Measurements from ENCODE around the gene SH3D21. TPM values are rescaled to one million over a fixed set of nuclear protein-coding genes. Genes with fewer than 3 reads are reported as not detected.

The SH3D21 gene
- total RNA-seq, 1 donor from 2014 or later, result 1.3 TPM

GRCh38 chr1:36300526-36300925, 5.6 kb upstream of the SH3D21 start:
- no peak for DNase-seq
- no peak for ATAC-seq (ENCODE audit: poor library complexity)
- intact Hi-C loops (cut with DNase I), result no loop called here

DNA sequence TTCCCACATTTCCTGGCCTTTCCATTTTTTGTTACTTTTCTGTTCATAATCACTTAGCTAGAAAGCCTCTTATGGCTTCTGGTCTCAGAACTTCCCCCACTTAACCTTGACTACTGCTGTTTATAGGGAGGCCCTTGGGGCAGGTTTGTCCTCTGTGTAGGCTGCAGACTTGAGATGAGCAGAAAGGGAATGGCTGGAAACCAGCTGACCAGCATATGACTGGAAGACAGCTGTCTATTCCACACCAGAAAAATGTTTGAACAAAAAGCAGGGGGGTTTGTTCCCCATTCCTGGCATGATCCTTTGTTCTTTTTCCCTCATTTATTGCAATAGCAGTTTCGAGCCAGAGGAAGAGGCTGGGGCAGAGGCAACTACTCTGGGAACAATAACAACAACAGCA, 4.9 kb upstream of the SH3D21 start:
- no peak for ATAC-seq (ENCODE audit: poor library complexity)
- intact Hi-C loops (cut with DNase I), result no loop called here
- DNase-seq, result no peak

DNA sequence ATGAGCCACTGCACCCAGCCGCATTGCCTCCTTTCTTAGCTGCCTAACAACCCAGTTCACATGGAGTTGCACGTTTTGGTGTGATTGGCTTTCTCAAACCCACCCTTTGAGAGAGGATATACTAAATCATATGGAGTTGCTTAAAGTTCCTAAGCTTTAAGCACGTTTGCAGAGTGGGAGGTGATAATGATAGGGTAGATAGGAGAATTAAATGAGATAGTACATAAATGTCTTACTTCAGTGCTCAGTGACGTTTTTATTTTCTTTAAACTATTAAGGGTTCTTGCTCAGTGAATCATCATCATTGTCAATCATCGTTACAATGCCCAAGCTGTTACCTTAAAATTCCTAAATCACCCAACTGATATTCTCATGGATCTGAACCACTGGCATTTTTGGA, 2.9 kb upstream of the SH3D21 start:
- intact Hi-C loops (cut with DNase I), result no loop called here
- DNase-seq (no peak), ATAC-seq (ENCODE audit: poor library complexity) (no peak)

DNA sequence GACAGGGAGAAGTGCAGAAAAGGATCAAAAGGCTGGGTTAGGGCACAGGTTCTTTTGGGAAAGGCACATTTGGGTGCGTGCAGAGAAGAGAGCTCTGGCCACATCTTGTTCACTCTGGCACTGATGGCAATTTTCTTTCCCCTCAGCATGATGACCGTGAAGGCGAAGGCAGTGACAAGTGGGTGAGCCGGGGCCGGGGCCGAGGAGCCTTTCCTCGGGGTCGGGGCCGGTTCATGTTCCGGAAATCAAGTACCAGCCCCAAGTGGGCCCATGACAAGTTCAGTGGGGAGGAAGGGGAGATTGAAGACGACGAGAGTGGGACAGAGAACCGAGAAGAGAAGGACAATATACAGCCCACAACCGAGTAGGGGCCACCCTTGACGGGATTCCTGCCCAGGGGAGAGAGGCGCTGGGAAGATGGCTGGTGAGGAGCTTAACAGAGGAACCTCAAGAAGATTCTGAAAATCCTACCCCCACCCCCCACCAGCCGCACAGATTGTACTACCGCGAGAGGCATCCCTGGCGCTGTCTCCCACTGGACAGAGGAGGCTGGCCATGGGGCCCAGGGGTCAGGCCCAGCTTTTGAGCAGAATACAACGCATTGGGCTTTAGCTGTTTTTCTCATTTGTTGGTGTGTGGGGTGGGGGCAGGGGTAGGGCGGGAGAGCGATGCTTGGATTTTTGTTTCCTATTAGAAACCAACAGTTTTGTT, 2.4 kb upstream of the SH3D21 start:
- ATAC-seq (ENCODE audit: poor library complexity), result no peak
- intact Hi-C loops (cut with DNase I), result no loop called here
- DNase-seq, result no peak

- DNase-seq (no peak), ATAC-seq (ENCODE audit: poor library complexity) (no peak)
- intact Hi-C loops (cut with DNase I), result no loop called here
Measured at GRCh38 chr1:36304521-36304920, 1.6 kb upstream of the SH3D21 start.

- DNase-seq (no peak), ATAC-seq (ENCODE audit: poor library complexity) (no peak)
- intact Hi-C loops (cut with DNase I), result no loop called here
Measured at GRCh38 chr1:36304970-36305914, 926 bp upstream of the SH3D21 start.

DNA sequence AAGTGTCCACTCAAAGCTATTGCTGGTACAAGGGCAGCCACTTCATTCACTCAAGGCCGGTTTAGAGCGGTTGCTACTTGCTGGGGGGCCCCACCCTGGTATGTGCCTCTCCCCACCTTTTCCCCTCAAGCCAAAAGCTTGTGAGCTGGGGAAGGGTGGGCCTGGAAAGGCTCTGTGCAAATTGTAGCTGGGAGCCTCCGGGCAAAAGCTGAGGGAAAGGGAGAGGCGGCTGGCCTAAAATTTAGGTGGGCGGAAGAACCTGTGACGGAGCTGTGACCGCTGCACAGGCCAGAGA, 306 bp upstream of the SH3D21 start:
- ATAC-seq (ENCODE audit: poor library complexity), result no peak
- DNase-seq, result no peak
- intact Hi-C loops (cut with DNase I), result no loop called here

- peak; percentile 96 for DNase-seq
- intact Hi-C loops (cut with DNase I), result no loop called here
- ATAC-seq (ENCODE audit: poor library complexity), result peak; percentile 98
Measured at GRCh38 chr1:36306902-36307456, 811 bp downstream of the SH3D21 start.

- DNase-seq (no peak), ATAC-seq (ENCODE audit: poor library complexity) (no peak)
- intact Hi-C loops (cut with DNase I), result no loop called here
Measured at GRCh38 chr1:36307601-36308330, 1.6 kb downstream of the SH3D21 start.

DNA sequence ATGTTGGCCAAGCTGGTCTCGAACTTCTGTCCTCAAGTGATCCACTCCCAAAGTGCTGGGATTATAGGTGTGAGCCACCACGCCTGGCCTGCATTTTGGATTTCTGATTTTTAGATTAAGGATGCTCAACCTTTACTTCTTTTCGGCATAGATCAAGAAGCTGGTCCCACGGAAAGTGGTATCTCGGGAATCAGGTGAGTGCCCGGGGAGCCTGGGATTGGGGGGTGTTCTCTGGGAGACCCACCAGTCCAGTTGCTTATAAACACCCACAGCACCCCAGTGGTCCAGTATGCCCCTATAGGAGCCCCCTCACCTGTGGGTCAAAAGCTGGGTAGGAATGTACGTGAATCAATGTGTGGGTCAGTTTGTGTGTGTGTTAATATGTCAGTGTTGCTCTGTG, 3.2 kb downstream of the SH3D21 start:
- intact Hi-C loops (cut with DNase I), result no loop called here
- no peak for ATAC-seq (ENCODE audit: poor library complexity)

GRCh38 chr1:36320291-36320761, 14.2 kb downstream of the SH3D21 start:
- ATAC-seq (ENCODE audit: poor library complexity) (no peak), DNase-seq (no peak)
- intact Hi-C loops (cut with DNase I), result no loop called here

More for the DNA sequence above, 3.2 kb downstream of the SH3D21 start:
- no peak for DNase-seq

DNA sequence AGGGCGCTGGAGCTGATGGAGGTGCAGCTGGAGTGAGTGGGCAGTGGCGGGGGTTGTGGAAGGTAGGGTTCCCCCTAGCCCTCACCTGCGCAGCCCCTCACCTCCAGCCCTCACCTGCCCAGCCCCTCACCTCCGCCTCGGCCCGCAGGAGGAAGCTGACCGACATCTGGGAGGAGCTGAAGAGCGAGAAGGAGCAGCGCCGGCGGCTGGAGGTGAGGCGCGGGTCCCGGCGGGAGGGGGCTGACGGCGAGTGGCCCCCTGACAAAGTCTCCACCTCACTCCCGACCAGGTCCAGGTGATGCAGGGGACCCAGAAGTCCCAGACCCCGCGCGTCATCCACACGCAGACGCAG, 14.6 kb downstream of the SH3D21 start:
- DNase-seq, result no peak
- intact Hi-C loops (cut with DNase I), result no loop called here
- ATAC-seq (ENCODE audit: poor library complexity), result no peak

- DNase-seq, result peak; percentile 87
- intact Hi-C loops (cut with DNase I), result no loop called here
- peak; percentile 68 for ATAC-seq (ENCODE audit: poor library complexity)
Measured at GRCh38 chr1:36321119-36321951, 15.2 kb downstream of the SH3D21 start.

GRCh38 chr1:36322041-36322785, 16.0 kb downstream of the SH3D21 start:
- peak; percentile 7 for ATAC-seq (ENCODE audit: poor library complexity)
- intact Hi-C loops (cut with DNase I), result no loop called here
- no peak for DNase-seq

DNA sequence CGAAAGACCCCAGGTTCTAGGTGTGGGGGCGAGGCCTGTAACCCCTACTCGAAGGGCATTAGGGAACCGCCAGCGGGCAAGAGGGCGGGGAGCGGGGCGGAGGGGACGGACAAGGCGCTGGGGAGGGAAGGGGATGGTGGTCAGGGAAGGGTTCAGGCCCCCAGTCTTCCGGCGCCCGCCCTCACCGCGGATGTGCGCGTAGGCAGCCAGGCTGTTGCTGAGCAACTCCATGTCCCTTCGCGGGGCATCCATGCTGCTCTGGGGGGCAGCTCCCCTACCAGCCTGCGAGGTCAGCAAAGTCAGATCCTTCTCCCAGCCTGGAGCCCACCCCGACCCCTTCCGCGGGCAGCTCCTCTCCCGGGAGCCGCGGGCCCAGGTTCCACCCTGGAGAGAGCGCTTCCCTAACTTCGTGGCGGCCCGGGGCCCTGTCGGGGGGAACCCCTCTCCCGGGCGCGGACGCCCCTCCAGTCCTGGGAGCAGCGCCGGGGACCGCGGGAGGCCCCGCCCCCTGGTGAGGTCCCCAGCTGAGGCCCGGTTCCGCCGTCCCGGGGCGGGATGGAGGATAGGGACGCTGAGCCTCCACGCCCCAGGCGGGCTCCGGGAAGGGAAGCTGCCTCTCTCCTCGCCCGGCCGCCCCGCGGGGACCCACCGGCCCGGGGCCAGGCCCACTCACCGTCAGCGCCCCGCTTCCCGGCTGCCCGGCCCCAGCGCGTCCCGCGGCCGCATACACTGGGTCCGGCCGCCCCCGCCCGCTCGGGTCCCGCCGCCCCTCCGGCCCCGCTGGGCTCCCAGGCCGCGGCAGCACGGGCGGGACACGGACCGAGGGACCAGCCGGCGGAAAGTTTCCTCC, 16.8 kb downstream of the SH3D21 start:
- ATAC-seq (ENCODE audit: poor library complexity) (peak; percentile 18), DNase-seq (peak; percentile 76)
- intact Hi-C loops (cut with DNase I), result no loop called here

GRCh38 chr1:36323636-36324352, 17.6 kb downstream of the SH3D21 start, which contains the start of gene EVA1B:
Gene EVA1B, minus strand, starts transcription at chr1:36323645. Its CDS starts 608 bp downstream, at chr1:36323037.
- ATAC-seq (ENCODE audit: poor library complexity), result peak; percentile 66
- intact Hi-C loops (cut with DNase I), result no loop called here

More at GRCh38 chr1:36323636-36324352, 17.6 kb downstream of the SH3D21 start, which contains the start of gene EVA1B:
- peak; percentile 91 for DNase-seq

Data from Right ventricle myocardium superior (tissue), 1 donor.